Measurements from ENCODE around the gene GALR3. TPM values are rescaled to one million over a fixed set of nuclear protein-coding genes. Genes with fewer than 3 reads are reported as not detected.
A peak's percentile ranks its signal among the peaks of the same experiment; 100 is the strongest.

The GALR3 gene
- total and polyA plus RNA-seq, 12 donors: 0.03 TPM; not detected in 11

- DNase-seq: peak; percentile 64 to 69
- intact Hi-C loops (cut with DNase I): no loop called here
These were observed 3.9 kb downstream of the GALR3 start for GRCh38 chr22:37827056-37827455.

GRCh38 chr22:37830093-37830842, 7.1 kb downstream of the GALR3 start:
- 95 to 98% methylated on average over 14 of the region's 14 CpGs for WGBS, 2 donors
- TF ChIP-seq CTCF (IDR thresholded peaks at IDR 0.05): no peak
- Histone ChIP-seq H3K4me1 (peaks cover 0 to 17% (median 7%) of the 10 kb centered on the region in 9 donors), H3K27ac (no peak overlapping the region), H3K27me3 (no peaks in the 10 kb centered on the region), H3K4me3 (no peak overlapping the region), H3K36me3 (peaks cover 18 to 69% (median 49%) of the 10 kb centered on the region in 9 donors), H3K9me3 (no peaks in the 10 kb centered on the region)
- intact Hi-C loops (cut with DNase I): no loop called here
- DNase-seq (no peak), ATAC-seq (no peak)

More at GRCh38 chr22:37827056-37827455, 3.9 kb downstream of the GALR3 start:
- peaks cover 2 to 38% (median 26%) of the 10 kb centered on the region in 9 donors for H3K36me3 ChIP-seq
- H3K27ac ChIP-seq: peak overlapping the region in 6 of 10 donors; percentile 19 to 55 (median 31)
- 21 to 30% methylated on average over 9 of the region's 9 CpGs for WGBS, 2 donors
- ATAC-seq: peak; percentile 53 to 86 (median 72)
- no peak for TF ChIP-seq CTCF (IDR thresholded peaks at IDR 0.05)
- H3K9me3 ChIP-seq: no peaks in the 10 kb centered on the region
- H3K4me1 ChIP-seq: peaks cover 0 to 20% (median 8%) of the 10 kb centered on the region in 9 donors
- peaks cover 0 to 26% (median 16%) of the 10 kb centered on the region in 7 donors for H3K27me3 ChIP-seq
- H3K4me3 ChIP-seq: no peak overlapping the region

- 96 to 97% methylated on average over 11 of the region's 11 CpGs for WGBS, 2 donors
- TF ChIP-seq CTCF (IDR thresholded peaks at IDR 0.05): no peak
- peaks cover 0 to 12% (median 7%) of the 10 kb centered on the region in 9 donors for H3K4me1 ChIP-seq
- H3K9me3 ChIP-seq: no peaks in the 10 kb centered on the region
- peaks cover 18 to 80% (median 49%) of the 10 kb centered on the region in 9 donors for H3K36me3 ChIP-seq
- intact Hi-C loops (cut with DNase I): no loop called here
- ATAC-seq (no peak), DNase-seq (no peak)
- H3K27me3 ChIP-seq: no peaks in the 10 kb centered on the region
- no peak overlapping the region for H3K27ac ChIP-seq
- no peak overlapping the region for H3K4me3 ChIP-seq
These were observed 8.3 kb downstream of the GALR3 start for GRCh38 chr22:37831472-37831871.

GRCh38 chr22:37832022-37832857, 9.1 kb downstream of the GALR3 start:
- Histone ChIP-seq H3K36me3 (peaks cover 18 to 87% (median 49%) of the 10 kb centered on the region in 9 donors), H3K9me3 (no peaks in the 10 kb centered on the region), H3K4me3 (no peak overlapping the region), H3K27ac (no peak overlapping the region), H3K4me1 (peaks cover 0 to 4% (median under 1%) of the 10 kb centered on the region in 9 donors), H3K27me3 (no peaks in the 10 kb centered on the region)
- no peak for DNase-seq
- 95% methylated on average over 16 of the region's 16 CpGs for WGBS, 2 donors
- no peak for TF ChIP-seq CTCF (IDR thresholded peaks at IDR 0.05)
- intact Hi-C loops (cut with DNase I): no loop called here
- ATAC-seq: no peak

Measured in heart right ventricle (tissue), 16 donors.